ENCODE data around the gene EHD2.

- TF ChIP-seq, protein P1, sequence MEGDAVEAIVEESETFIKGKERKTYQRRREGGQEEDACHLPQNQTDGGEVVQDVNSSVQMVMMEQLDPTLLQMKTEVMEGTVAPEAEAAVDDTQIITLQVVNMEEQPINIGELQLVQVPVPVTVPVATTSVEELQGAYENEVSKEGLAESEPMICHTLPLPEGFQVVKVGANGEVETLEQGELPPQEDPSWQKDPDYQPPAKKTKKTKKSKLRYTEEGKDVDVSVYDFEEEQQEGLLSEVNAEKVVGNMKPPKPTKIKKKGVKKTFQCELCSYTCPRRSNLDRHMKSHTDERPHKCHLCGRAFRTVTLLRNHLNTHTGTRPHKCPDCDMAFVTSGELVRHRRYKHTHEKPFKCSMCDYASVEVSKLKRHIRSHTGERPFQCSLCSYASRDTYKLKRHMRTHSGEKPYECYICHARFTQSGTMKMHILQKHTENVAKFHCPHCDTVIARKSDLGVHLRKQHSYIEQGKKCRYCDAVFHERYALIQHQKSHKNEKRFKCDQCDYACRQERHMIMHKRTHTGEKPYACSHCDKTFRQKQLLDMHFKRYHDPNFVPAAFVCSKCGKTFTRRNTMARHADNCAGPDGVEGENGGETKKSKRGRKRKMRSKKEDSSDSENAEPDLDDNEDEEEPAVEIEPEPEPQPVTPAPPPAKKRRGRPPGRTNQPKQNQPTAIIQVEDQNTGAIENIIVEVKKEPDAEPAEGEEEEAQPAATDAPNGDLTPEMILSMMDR (conservative IDR thresholded peaks at IDR 0.05 in 1 of 2, IDR thresholded peaks at IDR 0.05 in 1 of 2; ENCODE audit: extremely low read depth in 1 of 2, insufficient read depth in 1 of 2, low read depth in 1 of 2, low read length in 2 of 2) = no peak
- no peak for TF ChIP-seq EZH2 (IDR thresholded peaks at IDR 0.05; ENCODE audit: borderline replicate concordance, low read length)
Measured at GRCh38 chr19:47693903-47694302, 19.3 kb upstream of the EHD2 start.
